GM21526 (cell line): ENCODE results near the gene TECRL.

Source experiments
- ATAC-seq: cut with Tn5 transposase; IDR thresholded peaks from one replicate; pipeline ENCODE4 v1.9.1; 2021; ENCODE audit warnings: moderate library complexity; ENCODE audit not compliant: unreplicated experiment, low FRiP score

Gene TECRL, protein sequence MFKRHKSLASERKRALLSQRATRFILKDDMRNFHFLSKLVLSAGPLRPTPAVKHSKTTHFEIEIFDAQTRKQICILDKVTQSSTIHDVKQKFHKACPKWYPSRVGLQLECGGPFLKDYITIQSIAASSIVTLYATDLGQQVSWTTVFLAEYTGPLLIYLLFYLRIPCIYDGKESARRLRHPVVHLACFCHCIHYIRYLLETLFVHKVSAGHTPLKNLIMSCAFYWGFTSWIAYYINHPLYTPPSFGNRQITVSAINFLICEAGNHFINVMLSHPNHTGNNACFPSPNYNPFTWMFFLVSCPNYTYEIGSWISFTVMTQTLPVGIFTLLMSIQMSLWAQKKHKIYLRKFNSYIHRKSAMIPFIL

DNA sequence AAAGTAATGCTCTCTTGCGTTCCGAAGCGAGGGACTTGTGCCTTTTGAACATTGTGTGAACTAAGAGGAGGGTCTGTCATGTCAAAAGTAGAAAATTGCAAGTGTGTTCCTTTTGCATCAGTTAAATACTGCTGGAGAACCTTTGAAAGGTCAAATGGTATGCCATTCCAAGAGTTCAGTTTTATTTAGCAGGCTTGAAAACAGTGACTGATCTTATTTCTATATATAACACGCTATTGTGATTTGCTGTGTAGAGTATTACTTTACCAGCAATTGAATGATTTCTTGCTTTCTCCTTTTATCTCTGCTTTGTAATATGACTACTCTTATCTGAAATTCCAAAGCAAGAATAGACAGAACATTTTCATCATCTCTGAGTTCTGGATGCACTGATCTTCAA lies at the start of gene TECRL:
TSS of gene TECRL (minus strand) at position 151 of the 400 bp plus-strand sequence. CDS start at position 52, 99 bp downstream.
- ATAC-seq, result no peak

DNA sequence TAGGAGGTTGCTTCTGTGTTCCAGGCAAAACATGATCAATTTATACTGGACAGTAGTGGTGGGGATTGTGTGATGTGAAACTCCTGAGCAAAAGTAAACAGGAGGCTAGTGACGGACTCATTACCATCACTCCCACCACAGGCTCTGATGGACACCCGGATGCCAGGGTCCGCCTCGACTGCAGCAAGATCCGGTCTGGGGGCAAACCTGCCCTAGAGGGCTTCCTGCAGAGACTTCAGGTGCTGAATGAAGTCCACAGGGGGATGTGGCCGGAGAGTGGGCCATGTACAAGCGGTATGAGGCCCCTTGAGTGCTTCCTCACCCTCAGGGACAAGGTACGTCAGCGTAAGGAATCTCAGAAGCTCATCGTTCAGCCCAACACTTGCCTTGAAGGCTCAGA lies 23.4 kb upstream of the TECRL start:
- ATAC-seq, result no peak

DNA sequence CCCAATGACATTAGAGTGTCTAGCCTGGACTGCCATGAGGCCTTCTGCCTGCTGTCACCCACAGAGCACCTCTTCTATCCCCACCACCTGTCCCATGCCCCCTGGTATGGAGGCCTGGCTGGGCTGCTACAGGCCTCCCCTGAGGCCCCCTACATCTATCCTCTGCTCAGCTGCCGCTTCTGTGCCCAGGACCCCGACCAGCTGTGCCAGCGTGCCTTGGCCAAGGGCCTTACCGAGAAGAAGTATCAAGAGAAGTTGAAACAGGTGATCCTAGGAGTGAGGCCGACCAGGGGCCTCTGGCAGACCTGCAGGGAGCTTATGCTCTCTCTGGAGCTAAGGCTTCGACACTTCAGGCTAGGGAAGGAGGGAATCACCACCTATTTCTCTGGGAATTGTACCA lies 21.7 kb upstream of the TECRL start:
- ATAC-seq, result no peak

DNA sequence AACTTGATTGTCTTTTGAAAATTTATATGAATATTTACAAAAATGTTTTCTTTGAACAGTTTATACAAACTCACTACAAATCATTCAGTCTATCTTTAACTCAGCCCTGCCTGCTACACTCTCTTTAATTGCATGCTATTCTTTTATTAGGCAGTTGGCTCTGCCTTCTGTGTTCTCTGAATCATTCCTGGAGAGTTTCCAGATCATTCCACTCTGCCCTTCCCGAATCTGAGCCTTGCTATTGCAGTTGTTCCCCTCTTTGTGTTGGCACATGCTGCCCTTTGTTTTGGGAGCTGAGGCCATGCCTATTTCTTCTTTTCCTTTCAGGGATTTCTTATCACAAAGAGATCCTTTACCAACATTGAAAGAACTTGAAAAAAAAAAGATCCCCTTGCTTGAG lies 8.7 kb upstream of the TECRL start:
- no peak for ATAC-seq

DNA sequence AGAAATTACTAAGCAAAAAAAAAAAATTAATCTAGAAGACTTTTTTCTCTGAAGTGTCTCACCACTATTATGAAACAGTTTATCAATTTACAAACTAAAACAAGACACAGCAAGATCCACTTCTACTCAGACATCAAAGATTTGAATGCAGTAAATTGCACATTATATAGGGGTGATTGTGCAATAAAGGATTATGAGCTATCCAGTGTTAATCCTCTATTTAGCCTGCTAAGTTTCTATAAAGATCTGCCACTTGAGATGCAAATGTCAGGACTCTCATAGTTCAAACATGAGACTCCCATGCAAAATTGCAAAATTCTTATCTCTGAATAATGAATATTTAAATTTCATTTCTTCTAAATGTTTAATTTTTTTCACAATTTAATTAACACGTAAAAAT lies 2.2 kb downstream of the TECRL start:
- no peak for ATAC-seq

DNA sequence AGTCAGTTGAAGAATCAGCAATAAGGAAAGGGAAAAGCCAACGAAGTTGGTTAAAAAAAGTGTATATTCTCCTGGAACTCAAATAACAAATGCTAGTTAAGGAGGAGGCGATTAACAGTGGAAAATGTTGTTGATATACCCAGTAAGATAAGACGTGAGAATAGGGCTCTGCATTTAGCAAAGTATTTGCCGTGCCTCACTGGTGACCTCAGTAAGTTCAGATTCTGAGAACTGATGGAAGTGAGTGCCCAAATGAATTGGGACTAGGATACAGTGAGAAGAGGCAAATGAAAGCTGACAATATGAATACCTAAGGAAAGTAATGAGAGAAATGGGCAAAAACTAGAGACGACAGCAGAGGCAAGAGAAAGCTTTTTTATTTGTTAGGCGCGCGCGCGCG lies 3.5 kb downstream of the TECRL start:
- no peak for ATAC-seq

DNA sequence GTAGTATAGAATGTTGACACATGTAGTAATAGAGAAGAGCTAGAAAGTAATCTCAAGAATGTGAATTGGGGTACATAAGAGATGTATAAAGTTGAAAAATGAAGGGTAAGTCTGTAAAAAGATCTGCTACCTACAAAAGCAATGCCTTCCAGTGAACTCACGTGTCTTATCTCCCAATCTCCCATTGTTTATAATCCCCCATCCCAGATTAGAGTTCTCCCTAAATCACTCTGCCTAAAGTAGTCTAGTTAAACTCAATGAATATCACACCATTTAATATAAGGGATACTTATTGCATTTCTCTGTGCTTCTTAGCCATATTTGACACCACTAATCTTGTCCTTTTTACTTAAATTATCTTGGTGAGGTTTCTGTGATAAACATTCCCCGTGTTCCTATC lies 6.6 kb downstream of the TECRL start:
- ATAC-seq, result no peak

DNA sequence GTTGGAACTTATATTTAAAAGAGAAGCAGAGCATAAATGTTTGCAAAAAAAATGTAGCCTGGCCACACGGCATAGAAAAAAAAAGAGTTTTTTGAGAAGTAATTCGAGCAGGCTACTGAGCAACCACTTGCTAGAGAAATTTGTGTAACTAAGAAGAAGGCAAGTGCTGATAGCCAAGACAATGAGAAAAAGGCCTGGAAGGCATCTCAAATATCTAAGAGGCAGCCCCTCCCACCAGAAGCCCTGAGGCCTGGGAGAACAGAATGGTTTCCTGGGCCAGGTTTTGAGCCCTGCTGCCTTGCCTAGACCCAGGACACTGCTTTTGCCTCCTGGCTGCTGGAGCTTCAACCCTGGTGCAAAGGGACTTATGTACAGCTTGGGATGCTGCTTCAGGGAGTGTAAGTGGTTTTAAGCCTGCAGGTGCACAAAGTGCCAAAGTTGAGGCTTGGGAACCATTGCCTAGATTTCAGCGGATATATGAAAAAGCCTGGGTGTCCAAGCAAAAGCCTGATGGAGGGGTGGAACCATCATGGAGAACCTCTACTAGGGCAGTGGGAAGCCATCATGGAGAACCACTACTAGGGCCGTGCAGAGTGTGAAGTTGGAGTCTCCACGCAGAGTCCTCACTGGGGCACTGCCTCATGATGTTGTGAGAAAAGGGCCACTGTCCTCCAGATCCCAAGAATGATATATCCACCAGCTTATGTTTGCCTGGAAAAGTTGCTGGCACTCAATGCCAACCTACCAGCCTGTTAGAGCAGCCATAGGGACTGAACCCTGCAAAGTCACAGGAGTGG lies 9.7 kb downstream of the TECRL start:
- ATAC-seq, result no peak

DNA sequence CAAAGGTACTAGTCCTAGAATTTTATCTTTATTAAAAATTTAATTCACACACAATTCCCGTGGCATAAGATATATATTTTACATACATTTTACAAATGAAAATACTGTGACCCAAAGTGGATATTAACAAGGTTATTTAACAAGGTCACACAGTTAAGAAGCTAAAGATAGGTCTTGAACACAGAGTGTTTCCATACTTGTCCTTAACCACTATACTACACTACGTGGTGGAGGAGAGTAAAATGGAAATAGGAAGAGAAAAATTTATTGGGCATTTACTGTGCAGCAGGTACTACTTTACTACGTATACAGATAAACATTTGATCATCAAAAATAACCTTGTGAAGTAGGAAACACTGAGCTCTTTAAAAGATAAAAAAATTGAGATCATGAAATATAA lies 14.8 kb downstream of the TECRL start:
- no peak for ATAC-seq

DNA sequence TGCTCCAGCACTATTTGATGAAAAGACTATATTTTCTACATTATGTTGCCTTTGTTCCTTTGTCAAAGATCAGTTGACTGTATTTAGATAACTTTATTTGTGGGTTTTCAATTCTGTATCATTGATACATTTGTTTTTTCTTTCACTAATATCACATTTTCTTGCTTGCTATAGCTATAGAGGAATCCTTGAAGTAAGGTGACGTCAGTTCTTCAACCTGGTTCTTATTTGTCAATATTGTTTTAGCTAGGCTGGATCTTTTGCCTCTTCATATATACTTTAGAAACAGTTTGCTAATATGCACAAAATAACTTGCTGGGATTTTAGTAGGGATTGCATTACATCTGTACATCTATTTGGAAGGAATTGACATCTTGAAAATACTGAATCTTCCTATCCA lies 21.0 kb downstream of the TECRL start:
- ATAC-seq, result no peak

DNA sequence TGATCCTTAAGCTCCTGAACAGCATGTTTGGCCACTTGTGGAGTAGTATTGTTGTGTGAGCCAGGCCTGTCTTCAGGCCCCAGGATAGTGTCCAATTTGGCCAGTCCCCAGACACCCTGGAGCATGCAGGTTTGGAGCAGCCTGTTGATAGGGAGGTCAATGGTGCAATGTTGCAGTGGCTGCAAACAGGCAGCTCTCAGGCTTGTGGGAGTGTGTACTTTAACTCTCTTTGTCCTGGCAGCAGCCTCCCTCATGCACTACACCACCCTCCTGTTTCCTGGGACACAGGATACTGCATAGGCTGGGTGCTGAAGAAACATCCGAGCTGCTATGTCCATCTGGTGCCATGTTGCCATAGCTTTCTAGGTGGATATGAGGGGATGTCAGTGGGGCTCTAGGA lies 24.0 kb downstream of the TECRL start:
- ATAC-seq, result no peak

DNA sequence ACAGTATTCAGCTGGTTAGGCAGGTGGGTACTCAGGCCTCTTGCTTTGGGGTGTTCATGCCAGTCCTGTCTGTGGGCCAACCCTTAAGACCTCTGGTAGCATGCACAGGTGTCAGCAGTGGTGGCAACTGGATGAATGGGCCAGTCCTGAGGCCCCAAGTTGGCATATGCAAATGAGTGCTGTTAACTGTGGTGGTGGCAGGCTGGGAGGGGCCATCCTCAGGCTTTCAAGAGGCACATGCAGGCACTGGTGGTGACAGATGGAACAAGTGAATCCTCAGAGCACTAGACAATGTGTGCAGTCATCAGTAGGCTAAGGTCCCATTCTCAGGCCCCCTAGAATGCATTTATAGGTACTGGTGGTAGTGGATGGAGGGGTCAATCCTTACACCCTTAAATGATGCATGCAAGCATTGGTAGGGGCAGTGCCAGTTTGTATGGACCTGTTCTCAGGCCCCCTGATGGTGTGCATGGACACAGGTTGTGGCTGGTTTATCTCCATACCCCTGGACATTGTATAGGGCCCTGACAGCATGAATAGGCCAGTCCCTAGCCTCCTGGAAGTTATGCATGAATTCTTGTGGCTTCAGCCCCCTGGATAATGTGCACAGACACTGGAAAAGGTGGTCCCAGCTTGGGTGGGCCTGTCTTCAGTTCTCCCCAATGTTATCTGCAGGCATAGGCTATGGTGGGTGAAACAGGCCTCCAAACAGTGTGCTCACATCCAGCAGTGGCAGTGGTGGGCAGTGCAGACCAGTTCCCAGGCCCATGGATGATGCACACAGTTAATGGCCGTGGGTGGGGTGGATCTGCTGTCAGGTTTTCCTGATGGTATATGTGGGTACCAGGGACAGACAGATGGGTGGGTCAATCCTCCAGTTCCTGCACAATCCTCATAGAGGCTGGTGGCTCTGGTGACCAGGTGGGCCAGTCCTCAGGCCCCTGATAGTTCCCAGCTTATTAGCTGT lies 24.7 kb downstream of the TECRL start:
- no peak for ATAC-seq

DNA sequence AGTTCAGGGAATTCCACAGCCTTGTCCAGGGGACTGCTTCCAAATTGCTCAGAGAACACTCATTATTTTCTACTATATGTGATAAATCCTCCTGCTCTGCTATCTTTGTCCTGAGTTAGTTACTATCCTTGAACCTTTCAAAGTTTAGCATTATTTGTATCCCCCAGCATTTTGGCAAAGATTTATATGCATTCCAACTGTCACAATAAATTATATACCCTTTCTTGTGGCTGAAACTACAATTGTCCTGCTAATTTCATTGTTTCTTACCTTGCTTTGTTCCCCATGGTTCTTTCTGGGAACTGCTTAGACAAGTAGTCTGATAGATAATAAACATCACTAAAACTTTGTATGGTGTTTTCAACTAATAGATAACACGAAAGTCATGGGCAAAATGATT lies 40.5 kb downstream of the TECRL start:
- ATAC-seq, result no peak

DNA sequence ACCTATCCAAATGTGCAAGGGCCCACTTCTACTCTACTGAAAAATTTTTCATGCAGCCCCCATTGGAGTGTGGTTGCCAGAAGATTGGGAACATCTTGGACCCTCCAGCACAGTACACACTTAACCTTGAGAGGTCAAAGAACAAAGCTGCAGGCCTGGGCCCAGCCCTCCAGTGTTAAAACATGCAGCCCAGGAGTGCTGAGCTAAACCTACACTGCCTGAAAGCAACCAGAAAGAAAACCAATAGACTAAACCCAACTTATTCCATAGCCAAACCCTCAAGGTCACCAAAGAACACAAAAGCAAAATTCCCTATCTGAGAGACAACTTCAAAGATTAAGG lies 47.9 kb downstream of the TECRL start:
- no peak for ATAC-seq

DNA sequence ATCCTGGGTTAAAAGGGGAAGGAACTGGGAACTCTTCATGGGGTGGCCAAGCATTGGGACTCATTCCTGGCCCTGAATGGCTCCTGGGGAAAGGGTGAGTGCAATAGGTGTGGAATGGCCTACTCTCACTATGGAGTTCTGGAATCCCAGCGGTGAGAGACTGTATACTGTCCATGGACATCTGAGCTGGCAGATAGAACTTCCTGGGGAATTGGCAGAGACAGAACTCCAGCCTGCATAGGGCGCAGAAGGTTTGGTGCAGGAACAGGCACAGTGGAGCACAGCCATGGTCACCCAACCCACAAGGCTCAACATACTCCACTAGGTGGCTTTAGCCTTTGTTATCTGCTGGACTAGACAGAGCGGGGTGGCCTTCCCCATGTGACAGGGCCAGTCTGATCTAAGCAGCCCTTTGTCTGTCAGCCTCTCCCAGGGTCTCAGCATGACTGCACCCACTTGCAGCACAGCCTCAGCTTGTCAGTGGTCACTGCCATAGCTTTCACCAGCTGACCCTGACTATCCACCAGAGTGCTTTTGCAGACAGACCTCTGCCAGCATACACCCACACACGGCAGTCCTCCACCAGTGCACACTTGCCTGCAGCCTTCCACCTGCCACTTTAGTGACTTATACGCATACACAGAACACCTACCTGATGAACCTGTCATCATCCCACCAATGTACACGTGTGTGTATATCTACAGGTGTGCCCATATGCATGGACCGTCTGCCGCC lies 48.4 kb downstream of the TECRL start:
- ATAC-seq, result no peak

DNA sequence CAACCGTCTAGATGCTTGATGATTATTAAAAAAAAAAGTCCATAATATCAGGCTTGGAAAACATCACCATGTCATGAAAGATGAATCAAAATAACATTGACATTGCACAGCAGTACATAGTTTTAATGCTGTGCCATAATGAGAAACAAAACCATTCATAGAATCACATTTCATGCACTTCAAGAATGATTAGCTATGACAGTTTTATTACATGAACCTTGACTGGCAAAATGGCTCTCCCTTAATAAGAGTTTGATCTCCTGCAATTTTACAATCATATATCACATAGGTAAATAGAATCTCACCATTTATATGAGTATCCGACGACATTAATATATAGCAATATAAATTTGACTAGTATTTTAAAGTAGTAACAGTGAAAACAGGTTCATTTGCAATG lies 49.8 kb downstream of the TECRL start:
- ATAC-seq, result no peak

DNA sequence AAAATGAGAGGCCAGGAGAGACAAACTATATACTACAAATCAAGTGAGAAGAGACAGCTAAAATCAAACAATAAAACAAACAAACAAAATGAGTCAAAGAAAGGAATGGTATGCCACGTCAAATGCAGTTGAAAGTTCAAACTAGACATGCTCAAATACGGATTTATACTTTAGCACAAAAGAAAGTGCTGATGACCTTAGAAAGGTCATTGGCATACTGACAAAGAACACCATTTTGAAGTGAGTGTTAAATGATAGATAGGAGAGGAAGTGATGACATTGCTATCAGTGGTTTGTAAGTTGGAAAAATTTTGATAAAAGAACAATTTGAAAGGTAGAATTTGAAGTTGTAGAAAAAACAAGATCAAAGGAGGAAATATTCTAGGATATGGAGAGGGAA lies 55.3 kb downstream of the TECRL start:
- no peak for ATAC-seq

DNA sequence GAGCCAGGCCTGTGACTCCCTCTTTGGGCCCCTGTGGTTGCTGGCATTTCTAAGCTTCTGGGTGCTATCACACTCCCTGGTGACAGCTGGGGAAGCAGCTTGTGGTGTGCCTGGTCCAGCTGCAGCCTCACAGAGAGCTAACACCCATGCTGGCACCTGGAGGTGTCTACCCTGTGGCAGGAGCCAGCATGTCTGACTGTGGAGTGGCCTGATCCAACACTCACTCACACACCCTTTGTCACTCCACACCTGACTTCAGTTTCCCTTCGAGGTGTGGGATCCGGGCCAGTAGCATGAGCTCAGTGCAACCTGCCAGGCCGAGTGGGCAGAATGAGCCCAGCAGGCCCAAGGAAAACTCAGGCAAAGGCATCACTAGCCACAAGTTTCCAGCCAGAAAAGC lies 67.5 kb downstream of the TECRL start:
- no peak for ATAC-seq

DNA sequence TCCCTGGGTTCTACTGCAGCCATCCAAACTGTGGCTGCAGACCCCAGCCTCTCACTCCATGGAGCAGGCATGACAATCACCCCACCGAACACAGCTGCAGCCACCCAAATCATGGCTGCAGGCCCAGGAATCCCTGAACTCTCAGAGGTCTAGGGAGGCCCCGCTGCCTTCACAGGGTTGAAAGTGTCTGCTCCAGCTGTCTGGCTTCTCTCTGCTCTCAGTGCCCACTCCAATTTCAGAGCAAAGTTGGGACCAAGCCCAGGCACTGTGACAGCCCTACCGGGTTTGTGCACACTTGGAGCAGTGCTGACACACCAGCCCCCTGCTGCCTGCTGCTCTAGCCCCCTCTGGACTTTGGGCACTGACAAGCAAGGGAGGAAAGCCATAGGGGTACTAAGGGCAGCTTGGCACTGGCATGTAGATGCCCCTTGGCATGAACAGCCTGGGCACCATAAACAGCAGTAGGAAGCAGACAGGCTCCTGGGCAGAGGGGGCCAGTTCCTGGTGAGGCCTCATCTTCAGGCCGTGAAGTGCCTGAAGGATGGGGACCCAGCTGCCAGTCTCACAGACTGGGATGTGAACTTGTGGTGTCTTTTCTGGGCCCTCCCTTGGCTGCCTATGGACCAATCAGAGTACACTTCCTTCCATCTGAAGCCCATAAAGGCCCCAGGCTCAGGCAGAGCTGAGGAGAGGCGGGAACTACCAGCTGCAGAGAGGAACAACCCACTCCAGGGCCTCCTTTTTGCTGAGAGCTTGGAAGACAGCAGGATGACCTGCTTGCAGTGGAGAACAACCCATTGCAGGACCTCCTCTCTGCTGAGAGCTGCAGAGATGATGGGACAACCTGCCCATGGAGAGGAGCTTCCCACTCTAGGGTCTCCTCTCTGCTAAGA lies 68.8 kb downstream of the TECRL start:
- ATAC-seq, result no peak
